HG02885 (cell line): ENCODE data around the gene PDZD11.
"Not testable (repeated sequence)": the region's sequence is repeated elsewhere in the genome, so short reads cannot be mapped to it uniquely, and the experiment has no call there.

Source experiments
- ATAC-seq: cut with Tn5 transposase; IDR thresholded peaks from one replicate; pipeline ENCODE4 v1.9.1; 2021; ENCODE audit warnings: mild to moderate bottlenecking; ENCODE audit not compliant: unreplicated experiment, poor library complexity

Gene PDZD11

GRCh38 chrX:70289793-70290770 lies at the start of gene PDZD11, which contains the start of gene KIF4A:
PDZD11 (minus strand) TSS chrX:70289927; CDS start chrX:70289341, 586 bp downstream.
KIF4A (plus strand) TSS chrX:70290104; CDS start chrX:70290459, 355 bp downstream.
- peak; percentile 97 for ATAC-seq

- no peak for ATAC-seq
These were observed 48.6 kb upstream of the PDZD11 start for GRCh38 chrX:70338290-70338689.

- ATAC-seq, result peak; percentile 100
These were observed 47.0 kb upstream of the PDZD11 start for GRCh38 chrX:70336767-70337166.

DNA sequence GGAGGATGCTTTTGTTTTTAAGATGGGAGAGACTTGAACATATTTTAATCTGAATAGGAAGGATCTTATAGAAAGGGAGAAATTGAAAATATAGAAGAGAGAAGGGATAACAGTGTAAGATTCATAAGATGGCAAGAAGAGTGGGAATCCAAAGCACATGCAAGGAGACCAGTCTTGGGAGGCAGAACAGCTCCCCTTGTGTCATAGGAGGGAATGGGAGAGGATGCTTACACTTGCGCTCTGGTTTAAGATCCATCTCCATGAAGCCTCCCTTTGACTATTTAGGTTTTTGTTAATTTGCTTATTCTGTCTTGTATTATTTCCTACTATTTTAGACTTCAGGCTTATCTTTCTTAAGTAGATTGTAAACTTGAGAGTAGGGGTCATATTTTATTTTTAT lies 42.9 kb upstream of the PDZD11 start:
- no peak for ATAC-seq

- ATAC-seq, result no peak
These were observed 41.4 kb upstream of the PDZD11 start for GRCh38 chrX:70331161-70331560.

DNA sequence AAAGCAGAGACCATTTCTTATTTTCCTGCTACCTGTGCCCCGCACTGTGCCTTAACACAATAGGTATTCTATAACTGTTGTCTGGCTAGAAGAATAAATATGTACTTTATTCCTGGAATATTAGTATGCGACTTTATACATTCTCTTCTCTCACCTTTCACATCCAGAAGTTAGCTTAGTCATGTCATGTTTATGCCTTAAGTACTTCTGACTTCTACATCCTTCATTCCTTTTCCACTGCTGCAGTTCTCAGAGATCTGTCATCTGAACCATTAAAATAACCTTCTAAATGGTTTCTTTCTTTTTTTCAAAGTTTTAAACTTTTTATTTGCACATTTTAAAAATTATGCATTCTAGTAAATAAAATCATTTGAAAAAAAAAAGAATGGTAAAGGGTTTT lies 34.6 kb upstream of the PDZD11 start:
- ATAC-seq, result no peak

DNA sequence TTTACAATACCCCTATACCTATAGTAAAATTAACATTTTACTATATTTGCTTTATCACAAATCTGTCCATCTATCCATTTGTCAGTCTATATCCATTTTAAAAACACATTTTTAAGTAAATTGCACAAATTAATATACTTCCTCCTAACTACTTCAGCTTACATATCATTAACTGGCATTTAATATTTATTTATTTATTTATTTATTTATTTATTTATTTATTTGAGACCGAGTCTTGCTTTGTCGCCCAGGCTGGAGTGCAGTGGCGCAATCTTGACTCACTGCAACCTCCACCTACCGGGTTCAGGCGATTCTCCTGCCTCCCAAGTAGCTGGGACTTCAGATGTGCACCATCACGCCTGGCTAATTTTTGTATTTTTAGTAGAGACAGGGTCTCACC lies 33.9 kb upstream of the PDZD11 start:
- ATAC-seq, result not testable (repeated sequence)

DNA sequence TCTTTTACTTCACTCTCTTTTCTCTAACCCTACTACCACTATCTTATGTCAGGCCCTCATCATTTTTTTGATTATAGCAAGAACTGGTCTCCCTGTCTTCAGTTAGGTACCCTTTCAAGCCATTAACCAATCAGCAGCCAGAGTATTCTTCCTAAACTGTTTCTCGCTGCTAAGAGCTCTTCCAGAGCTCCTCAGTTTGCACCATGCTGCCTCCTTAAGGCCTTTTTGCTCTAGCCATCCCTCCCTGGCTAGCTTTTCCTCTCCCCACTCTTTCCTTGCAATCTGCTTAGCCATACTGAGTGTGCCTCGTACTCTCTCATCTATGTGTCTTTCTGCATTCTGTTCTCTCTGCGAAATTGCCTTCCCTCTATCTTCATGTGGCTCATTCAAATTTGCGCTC lies 33.1 kb upstream of the PDZD11 start:
- ATAC-seq, result no peak

DNA sequence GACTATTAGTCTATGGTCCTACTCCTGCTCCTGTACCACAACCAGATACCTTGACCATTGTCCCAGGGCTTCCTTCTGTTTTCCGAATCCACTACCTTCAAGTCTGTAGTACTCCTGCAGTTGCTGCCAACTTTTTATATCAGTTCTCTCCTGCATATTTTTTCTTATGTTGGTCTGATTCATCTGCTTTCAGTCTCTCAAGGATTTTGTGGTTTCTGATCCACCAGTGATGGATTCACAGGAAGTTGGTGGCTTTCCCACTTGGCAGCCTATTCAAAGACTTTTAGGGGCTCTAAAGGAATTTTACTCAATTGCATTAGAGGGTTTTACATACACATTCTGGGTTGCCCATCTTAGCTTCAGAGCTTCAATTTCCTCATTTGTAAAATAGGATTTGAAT lies 23.8 kb upstream of the PDZD11 start:
- ATAC-seq, result no peak

GRCh38 chrX:70301716-70302115 lies 12.0 kb upstream of the PDZD11 start:
- no peak for ATAC-seq

DNA sequence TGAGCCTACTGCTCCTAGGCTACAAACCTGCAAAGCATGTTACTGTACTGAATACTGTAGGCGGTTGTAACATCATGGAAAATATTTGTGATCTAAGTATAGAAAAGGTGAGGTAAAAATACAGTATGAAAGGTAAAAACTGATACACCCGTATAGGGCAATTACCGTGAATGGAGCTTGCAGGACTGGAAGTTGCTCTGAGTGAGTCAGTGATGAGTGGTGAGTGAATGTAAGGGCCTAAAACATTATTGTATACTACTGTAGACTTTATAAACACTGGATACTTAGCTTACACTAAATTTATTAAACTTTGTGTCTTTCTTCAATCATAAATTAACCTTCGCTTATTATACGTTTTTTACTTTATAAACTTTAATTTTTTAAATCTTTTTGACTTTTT lies 3.9 kb upstream of the PDZD11 start:
- no peak for ATAC-seq

DNA sequence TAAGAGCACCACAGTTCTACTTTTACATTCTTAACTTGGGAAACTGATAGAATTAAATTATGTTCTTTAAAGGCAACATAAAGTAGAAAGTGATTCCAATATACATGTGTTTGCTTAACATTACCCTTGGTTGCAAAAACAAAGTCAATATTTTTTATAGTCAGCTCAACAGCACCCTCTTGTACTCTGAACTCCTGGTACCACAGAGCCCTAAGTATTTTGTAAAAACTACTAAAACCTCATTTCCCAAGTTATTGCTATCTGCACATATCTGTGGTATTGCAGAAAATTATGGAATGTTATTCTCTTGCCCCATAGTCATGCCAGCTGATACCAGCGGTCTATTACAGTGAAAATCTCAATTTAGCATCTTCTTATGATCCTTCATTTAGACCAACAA lies 3.1 kb upstream of the PDZD11 start:
- ATAC-seq, result no peak

- peak; percentile 16 for ATAC-seq
These were observed 447 bp downstream of the PDZD11 start for GRCh38 chrX:70289168-70289792.

- no peak for ATAC-seq
These were observed 7.8 kb downstream of the PDZD11 start, which contains the start of gene RAB41 for GRCh38 chrX:70281951-70282350. RAB41 (plus strand) TSS chrX:70282172; CDS start chrX:70282218, 46 bp downstream.

- ATAC-seq, result no peak
These were observed 9.2 kb downstream of the PDZD11 start for GRCh38 chrX:70280573-70280972.

DNA sequence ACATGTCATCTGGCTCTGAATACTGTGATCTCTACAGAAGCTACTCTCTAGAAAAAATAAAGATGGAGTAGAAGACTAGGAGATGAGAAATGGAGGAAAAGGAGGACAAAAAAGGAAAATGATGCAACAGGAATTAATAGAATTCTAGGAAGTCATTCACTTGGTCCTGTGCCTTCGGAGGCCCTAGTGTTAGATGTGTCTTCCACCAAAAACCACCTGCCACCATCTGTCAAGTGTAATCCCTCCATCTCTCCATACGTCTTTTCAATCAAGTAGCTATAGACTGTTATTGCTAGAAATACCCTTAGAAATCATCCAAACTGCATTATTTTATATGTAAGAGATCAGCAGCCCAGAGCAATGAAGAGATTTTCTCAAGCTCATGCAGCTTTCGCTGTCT lies 10.6 kb downstream of the PDZD11 start:
- no peak for ATAC-seq

GRCh38 chrX:70274029-70274428 lies 15.7 kb downstream of the PDZD11 start:
- ATAC-seq, result not testable (repeated sequence)

DNA sequence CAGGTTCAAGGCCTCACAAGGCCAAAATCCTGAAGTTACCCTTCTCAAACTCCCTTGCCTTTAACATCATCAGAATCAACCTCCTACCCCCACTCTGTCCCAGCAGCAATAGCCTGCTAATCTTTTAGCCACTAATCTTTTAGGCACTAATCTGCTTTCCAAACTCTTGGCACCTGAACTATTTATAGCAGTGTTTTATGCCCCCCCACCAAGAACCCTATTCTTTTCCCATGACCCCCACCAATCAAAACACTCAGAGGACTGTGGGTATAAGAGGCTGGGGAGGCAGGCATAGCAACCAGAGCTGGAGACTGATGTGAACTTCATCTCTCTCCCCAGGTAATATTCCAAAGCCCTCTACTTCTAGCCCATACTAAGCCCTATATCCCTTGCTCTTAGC lies 21.7 kb downstream of the PDZD11 start, which contains the start of gene ARR3:
TSS of gene ARR3 (plus strand) at position 301 of the 400 bp plus-strand sequence. CDS start 1,052 bp downstream, outside the sequence.
- ATAC-seq, result no peak

DNA sequence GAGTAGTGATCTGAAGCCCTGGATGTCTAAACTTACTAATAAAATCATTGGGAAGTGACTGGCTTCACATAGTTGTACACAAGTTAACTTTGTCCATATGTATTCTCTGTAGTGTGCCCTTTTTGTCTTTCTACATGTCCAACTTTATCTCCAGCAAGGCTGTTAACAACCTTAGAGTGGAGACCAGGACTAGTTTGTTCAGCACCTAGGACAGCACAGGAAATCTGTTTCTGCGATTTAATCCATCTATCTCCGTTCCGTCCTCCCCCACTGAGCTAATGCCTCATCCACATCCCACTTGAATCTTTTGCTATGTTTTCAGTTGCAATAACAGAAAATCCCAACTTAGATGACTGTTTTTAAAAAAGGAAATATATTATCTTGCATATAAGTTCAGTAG lies 24.9 kb downstream of the PDZD11 start:
- no peak for ATAC-seq

DNA sequence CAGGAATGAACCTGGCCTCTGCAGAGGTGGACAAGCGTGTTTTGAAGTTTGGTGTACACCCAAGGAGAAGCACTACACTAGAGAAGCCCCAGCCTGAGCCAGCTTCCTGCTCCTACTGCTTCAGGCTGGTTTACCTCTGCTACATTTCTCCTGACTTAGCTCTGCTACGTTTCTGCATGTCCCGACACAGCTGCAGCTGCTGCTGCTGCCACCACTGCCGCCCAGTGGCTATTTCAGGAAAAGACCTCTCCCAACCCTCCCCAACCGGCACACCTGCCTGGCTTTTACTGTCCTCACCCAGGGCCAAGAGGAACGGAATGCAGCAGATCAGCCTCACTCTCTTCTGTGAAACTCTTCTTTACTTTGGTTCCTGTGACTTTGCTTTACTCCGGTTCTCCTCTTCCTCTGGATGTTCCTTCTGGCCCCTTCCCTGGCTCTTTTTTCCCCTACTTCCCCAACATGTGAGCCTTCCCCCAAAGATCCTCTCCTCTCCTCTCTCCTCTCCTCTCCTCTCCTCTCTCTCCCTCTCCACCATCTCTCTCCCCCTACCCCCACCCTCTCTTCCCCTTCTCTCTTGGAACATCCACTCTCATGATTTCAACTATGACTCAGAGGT lies 26.7 kb downstream of the PDZD11 start:
- ATAC-seq, result no peak

DNA sequence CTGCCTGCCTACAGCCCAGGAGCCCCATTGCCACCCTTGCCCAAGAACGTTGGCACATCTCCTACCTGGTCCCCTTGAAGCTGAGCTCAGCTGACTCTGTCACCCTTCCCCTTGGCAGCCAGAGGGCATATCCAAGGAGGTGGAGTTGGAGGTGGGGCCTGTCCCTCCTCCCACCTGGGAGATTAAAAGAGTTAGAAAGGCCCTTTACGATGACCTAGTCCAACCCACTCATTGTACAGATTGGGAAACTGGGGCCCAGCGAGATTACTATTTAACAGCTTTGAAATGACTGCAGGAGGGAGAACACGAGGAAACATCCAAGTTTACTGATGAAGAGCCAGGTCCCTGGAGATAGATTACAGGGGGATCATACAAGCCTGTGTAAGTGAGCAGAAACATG lies 29.6 kb downstream of the PDZD11 start, which contains the start of gene P2RY4:
TSS of gene P2RY4 (minus strand) at position 101 of the 400 bp plus-strand sequence. CDS start 580 bp downstream, outside the sequence.
- no peak for ATAC-seq
